ENCODE data around the gene CDH12. TPM values are rescaled to one million over a fixed set of nuclear protein-coding genes. Genes with fewer than 3 reads are reported as not detected.

Gene CDH12
- total and polyA plus RNA-seq, 4 donors: 0.02 to 3.7 (median 0.31) TPM; not detected in 1

DNA sequence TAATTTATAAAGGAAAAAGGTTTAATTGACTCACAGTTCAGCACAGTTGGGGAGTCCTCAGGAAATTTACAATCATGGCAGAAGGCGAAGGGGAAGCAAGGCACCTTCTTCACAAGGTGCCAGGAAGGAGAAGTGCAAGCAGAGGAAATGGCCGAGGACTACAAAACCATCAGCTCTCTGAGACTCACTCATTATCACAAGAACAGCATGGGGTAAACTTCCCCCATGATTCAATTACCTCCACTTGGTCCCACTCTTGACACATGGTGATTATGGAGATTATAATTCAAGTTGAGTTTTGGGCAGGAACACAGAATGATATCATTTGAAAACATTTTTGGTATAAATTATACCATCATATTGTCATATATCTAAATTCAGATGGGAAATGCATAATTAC lies 934.7 kb downstream of the CDH12 start:
- no peaks in the 10 kb centered on the region for H3K9me3 ChIP-seq (ENCODE audit: control insufficient read depth in 4 of 4, insufficient read depth in 3 of 4, low read length in 3 of 4)
- WGBS, 2 donors: 54 to 56% methylated on average over 2 of the region's 2 CpGs
- DNase-seq: no peak
- no peaks in the 10 kb centered on the region for H3K36me3 ChIP-seq (ENCODE audit: control insufficient read depth in 4 of 4, insufficient read depth in 4 of 4, low read length in 4 of 4)
- no peak overlapping the region for H3K27ac ChIP-seq (ENCODE audit: low read depth in 1 of 2, low read length in 1 of 2)
- H3K4me1 ChIP-seq (ENCODE audit: control insufficient read depth in 5 of 5, insufficient read depth in 5 of 5, low read length in 5 of 5): peaks cover 0 to 3% (median 0%) of the 10 kb centered on the region in 5 donors
- no peak for ATAC-seq (ENCODE audit: insufficient read depth, low FRiP score)
- no peaks in the 10 kb centered on the region for H3K27me3 ChIP-seq (ENCODE audit: control insufficient read depth in 3 of 3, insufficient read depth in 3 of 3, low read length in 2 of 3)
- no peak overlapping the region for H3K4me3 ChIP-seq
- H3K9ac ChIP-seq (ENCODE audit: insufficient read depth in 1 of 2, low read length in 2 of 2): no peak overlapping the region
- TF ChIP-seq, protein P1, sequence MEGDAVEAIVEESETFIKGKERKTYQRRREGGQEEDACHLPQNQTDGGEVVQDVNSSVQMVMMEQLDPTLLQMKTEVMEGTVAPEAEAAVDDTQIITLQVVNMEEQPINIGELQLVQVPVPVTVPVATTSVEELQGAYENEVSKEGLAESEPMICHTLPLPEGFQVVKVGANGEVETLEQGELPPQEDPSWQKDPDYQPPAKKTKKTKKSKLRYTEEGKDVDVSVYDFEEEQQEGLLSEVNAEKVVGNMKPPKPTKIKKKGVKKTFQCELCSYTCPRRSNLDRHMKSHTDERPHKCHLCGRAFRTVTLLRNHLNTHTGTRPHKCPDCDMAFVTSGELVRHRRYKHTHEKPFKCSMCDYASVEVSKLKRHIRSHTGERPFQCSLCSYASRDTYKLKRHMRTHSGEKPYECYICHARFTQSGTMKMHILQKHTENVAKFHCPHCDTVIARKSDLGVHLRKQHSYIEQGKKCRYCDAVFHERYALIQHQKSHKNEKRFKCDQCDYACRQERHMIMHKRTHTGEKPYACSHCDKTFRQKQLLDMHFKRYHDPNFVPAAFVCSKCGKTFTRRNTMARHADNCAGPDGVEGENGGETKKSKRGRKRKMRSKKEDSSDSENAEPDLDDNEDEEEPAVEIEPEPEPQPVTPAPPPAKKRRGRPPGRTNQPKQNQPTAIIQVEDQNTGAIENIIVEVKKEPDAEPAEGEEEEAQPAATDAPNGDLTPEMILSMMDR (IDR thresholded peaks at IDR 0.05; ENCODE audit: control extremely low read depth, extremely low read depth): no peak

DNA sequence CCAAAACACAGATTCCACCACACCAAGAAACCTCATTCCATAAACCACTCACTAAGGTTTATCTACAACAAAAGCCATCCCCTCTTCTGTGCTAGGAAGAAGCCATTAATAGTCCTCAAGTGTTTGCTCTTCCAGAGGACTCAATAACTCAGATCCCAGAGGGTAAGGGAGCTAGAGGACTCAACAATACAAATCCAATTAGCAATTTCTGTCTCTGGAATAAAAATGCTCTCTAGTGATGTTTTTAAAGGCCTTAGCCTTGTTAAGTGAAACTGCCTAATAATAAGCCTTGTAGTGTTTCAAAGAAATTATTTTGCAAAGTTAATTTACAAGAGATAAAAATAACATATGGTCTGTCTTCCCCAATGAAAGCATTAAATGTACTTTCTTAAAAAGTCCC lies 942.4 kb downstream of the CDH12 start:
- no peak overlapping the region for H3K4me3 ChIP-seq
- no peaks in the 10 kb centered on the region for H3K4me1 ChIP-seq (ENCODE audit: control insufficient read depth in 5 of 5, insufficient read depth in 5 of 5, low read length in 5 of 5)
- DNase-seq: no peak
- no peak overlapping the region for H3K9ac ChIP-seq (ENCODE audit: insufficient read depth in 1 of 2, low read length in 2 of 2)
- no peak for ATAC-seq (ENCODE audit: insufficient read depth, low FRiP score)
- H3K27me3 ChIP-seq (ENCODE audit: control insufficient read depth in 3 of 3, insufficient read depth in 3 of 3, low read length in 2 of 3): no peaks in the 10 kb centered on the region
- no peaks in the 10 kb centered on the region for H3K36me3 ChIP-seq (ENCODE audit: control insufficient read depth in 4 of 4, insufficient read depth in 4 of 4, low read length in 4 of 4)
- no peaks in the 10 kb centered on the region for H3K9me3 ChIP-seq (ENCODE audit: control insufficient read depth in 4 of 4, insufficient read depth in 3 of 4, low read length in 3 of 4)
- H3K27ac ChIP-seq (ENCODE audit: low read depth in 1 of 2, low read length in 1 of 2): no peak overlapping the region
- TF ChIP-seq, protein P1 (IDR thresholded peaks at IDR 0.05; ENCODE audit: control extremely low read depth, extremely low read depth): no peak

DNA sequence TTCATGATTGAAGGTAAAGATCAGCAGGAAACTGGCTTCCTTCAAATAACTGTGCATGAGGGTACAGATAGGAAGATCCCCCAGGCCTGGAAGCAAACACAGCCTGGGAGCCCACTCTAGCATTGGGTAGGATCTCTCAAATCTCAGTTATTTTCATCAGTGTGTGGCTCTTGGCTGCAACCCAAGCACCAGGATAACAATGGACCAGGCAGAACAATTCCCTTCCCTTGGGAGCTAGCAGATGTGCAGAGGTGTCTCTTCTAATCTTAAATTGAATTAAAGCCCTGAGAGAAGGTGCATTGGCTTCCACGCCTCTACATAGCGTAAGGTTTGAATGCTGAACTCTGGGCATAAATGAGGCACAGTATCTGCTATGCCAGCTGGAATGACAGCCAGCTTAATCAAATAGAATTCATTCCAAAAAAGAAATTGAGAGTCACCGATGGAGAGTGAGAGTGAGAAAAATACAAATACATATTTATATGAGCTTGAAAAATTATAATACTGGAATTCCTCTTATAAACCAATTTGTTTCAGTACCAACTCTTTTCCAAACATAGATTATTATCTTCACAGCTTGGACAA lies 957.3 kb downstream of the CDH12 start:
- no peak for ATAC-seq (ENCODE audit: insufficient read depth, low FRiP score)
- WGBS, 2 donors: 31 to 62% methylated on average over 3 of the region's 3 CpGs

More for the DNA sequence above, 957.3 kb downstream of the CDH12 start:
- Histone ChIP-seq H3K27ac (ENCODE audit: low read depth in 1 of 2, low read length in 1 of 2) (no peak overlapping the region), H3K9ac (ENCODE audit: insufficient read depth in 1 of 2, low read length in 2 of 2) (no peak overlapping the region), H3K36me3 (ENCODE audit: control insufficient read depth in 4 of 4, insufficient read depth in 4 of 4, low read length in 4 of 4) (no peaks in the 10 kb centered on the region), H3K9me3 (ENCODE audit: control insufficient read depth in 4 of 4, insufficient read depth in 3 of 4, low read length in 3 of 4) (no peaks in the 10 kb centered on the region), H3K4me1 (ENCODE audit: control insufficient read depth in 5 of 5, insufficient read depth in 5 of 5, low read length in 5 of 5) (peaks cover 0 to 7% (median 0%) of the 10 kb centered on the region in 5 donors), H3K4me3 (no peak overlapping the region), H3K27me3 (ENCODE audit: control insufficient read depth in 3 of 3, insufficient read depth in 3 of 3, low read length in 2 of 3) (no peaks in the 10 kb centered on the region)
- no peak for DNase-seq
- TF ChIP-seq, protein P1 (IDR thresholded peaks at IDR 0.05; ENCODE audit: control extremely low read depth, extremely low read depth): no peak

Data from lung (tissue), 12 donors.